ENCODE data around the gene ASCC3.

ASCC3 gene

GRCh38 chr6:100614386-100614785 is 266.7 kb downstream of the ASCC3 start:
- no peaks in the 10 kb centered on the region for H3K9me3 Mint-ChIP-seq
- ATAC-seq = no peak
- H3K36me3 Mint-ChIP-seq (ENCODE audit: low read depth) = peaks cover 24% of the 10 kb centered on the region
- DNase-seq = no peak
- no peak overlapping the region for H3K27ac Mint-ChIP-seq
- H3K27me3 Mint-ChIP-seq = no peaks in the 10 kb centered on the region
- H3K4me3 Mint-ChIP-seq = no peak overlapping the region
- no peaks in the 10 kb centered on the region for H3K4me1 Mint-ChIP-seq

GRCh38 chr6:100613656-100614055 is 267.5 kb downstream of the ASCC3 start:
- H3K9me3 Mint-ChIP-seq = no peaks in the 10 kb centered on the region
- no peak for DNase-seq

GRCh38 chr6:100612094-100612493 is 269.0 kb downstream of the ASCC3 start:
- no peaks in the 10 kb centered on the region for H3K4me1 Mint-ChIP-seq
- H3K36me3 Mint-ChIP-seq (ENCODE audit: low read depth) = peaks cover 11% of the 10 kb centered on the region
- no peaks in the 10 kb centered on the region for H3K27me3 Mint-ChIP-seq

More at GRCh38 chr6:100613656-100614055, 267.5 kb downstream of the ASCC3 start:
- no peak for ATAC-seq
- Mint-ChIP-seq H3K27ac (no peak overlapping the region), H3K36me3 (ENCODE audit: low read depth) (peaks cover 22% of the 10 kb centered on the region), H3K27me3 (no peaks in the 10 kb centered on the region), H3K4me1 (no peaks in the 10 kb centered on the region), H3K4me3 (no peak overlapping the region)

GRCh38 chr6:100599088-100599770 is 281.9 kb downstream of the ASCC3 start:
- DNase-seq (no peak), ATAC-seq (no peak)
- peaks cover 48% of the 10 kb centered on the region for H3K36me3 Mint-ChIP-seq (ENCODE audit: low read depth)
- no peaks in the 10 kb centered on the region for H3K9me3 Mint-ChIP-seq
- no peaks in the 10 kb centered on the region for H3K27me3 Mint-ChIP-seq
- no peaks in the 10 kb centered on the region for H3K4me1 Mint-ChIP-seq
- H3K27ac Mint-ChIP-seq = no peak overlapping the region
- H3K4me3 Mint-ChIP-seq = no peak overlapping the region

More at GRCh38 chr6:100612094-100612493, 269.0 kb downstream of the ASCC3 start:
- Mint-ChIP-seq H3K4me3 (no peak overlapping the region), H3K9me3 (no peaks in the 10 kb centered on the region), H3K27ac (no peak overlapping the region)
- no peak for ATAC-seq
- DNase-seq = no peak

GRCh38 chr6:100595456-100595855 is 285.7 kb downstream of the ASCC3 start:
- ATAC-seq (no peak), DNase-seq (no peak)
- no peaks in the 10 kb centered on the region for H3K27me3 Mint-ChIP-seq
- H3K36me3 Mint-ChIP-seq (ENCODE audit: low read depth) = peaks cover 33% of the 10 kb centered on the region
- H3K9me3 Mint-ChIP-seq = no peaks in the 10 kb centered on the region
- H3K4me3 Mint-ChIP-seq = no peak overlapping the region
- no peak overlapping the region for H3K27ac Mint-ChIP-seq
- H3K4me1 Mint-ChIP-seq = no peaks in the 10 kb centered on the region

- Mint-ChIP-seq H3K27ac (no peak overlapping the region), H3K36me3 (ENCODE audit: low read depth) (peaks cover 31% of the 10 kb centered on the region), H3K27me3 (no peaks in the 10 kb centered on the region), H3K4me3 (no peak overlapping the region), H3K4me1 (no peaks in the 10 kb centered on the region), H3K9me3 (no peaks in the 10 kb centered on the region)
- ATAC-seq = no peak
- no peak for DNase-seq
Measured at GRCh38 chr6:100593522-100593921, 287.6 kb downstream of the ASCC3 start.

- H3K9me3 Mint-ChIP-seq = no peaks in the 10 kb centered on the region
- no peaks in the 10 kb centered on the region for H3K4me1 Mint-ChIP-seq
- ATAC-seq (no peak), DNase-seq (no peak)
- H3K27me3 Mint-ChIP-seq = no peaks in the 10 kb centered on the region
- peaks cover 33% of the 10 kb centered on the region for H3K36me3 Mint-ChIP-seq (ENCODE audit: low read depth)
- no peak overlapping the region for H3K4me3 Mint-ChIP-seq
- no peak overlapping the region for H3K27ac Mint-ChIP-seq
Measured at GRCh38 chr6:100592929-100593328, 288.2 kb downstream of the ASCC3 start.

- Mint-ChIP-seq H3K27me3 (no peaks in the 10 kb centered on the region), H3K4me1 (no peaks in the 10 kb centered on the region), H3K27ac (no peak overlapping the region), H3K36me3 (ENCODE audit: low read depth) (peaks cover 17% of the 10 kb centered on the region), H3K9me3 (peaks cover 3% of the 10 kb centered on the region), H3K4me3 (no peak overlapping the region)
- DNase-seq (no peak), ATAC-seq (no peak)
Measured at GRCh38 chr6:100577425-100577824, 303.7 kb downstream of the ASCC3 start.

- Mint-ChIP-seq H3K4me3 (no peak overlapping the region), H3K36me3 (ENCODE audit: low read depth) (peaks cover 27% of the 10 kb centered on the region), H3K4me1 (no peaks in the 10 kb centered on the region), H3K9me3 (peaks cover 3% of the 10 kb centered on the region), H3K27me3 (no peaks in the 10 kb centered on the region), H3K27ac (no peak overlapping the region)
- DNase-seq (no peak), ATAC-seq (no peak)
Measured at GRCh38 chr6:100575921-100576320, 305.2 kb downstream of the ASCC3 start.

- no peak overlapping the region for H3K4me3 Mint-ChIP-seq
- H3K36me3 Mint-ChIP-seq (ENCODE audit: low read depth) = peaks cover 38% of the 10 kb centered on the region
- ATAC-seq (no peak), DNase-seq (no peak)
- no peak overlapping the region for H3K27ac Mint-ChIP-seq
- no peaks in the 10 kb centered on the region for H3K4me1 Mint-ChIP-seq
- no peaks in the 10 kb centered on the region for H3K27me3 Mint-ChIP-seq
- H3K9me3 Mint-ChIP-seq = peaks cover 9% of the 10 kb centered on the region
Measured at GRCh38 chr6:100574836-100575235, 306.3 kb downstream of the ASCC3 start.

- Mint-ChIP-seq H3K9me3 (peaks cover 9% of the 10 kb centered on the region), H3K4me3 (no peak overlapping the region), H3K27me3 (no peaks in the 10 kb centered on the region), H3K4me1 (no peaks in the 10 kb centered on the region), H3K27ac (no peak overlapping the region), H3K36me3 (ENCODE audit: low read depth) (peaks cover 42% of the 10 kb centered on the region)
- DNase-seq (no peak), ATAC-seq (no peak)
Measured at GRCh38 chr6:100573166-100573565, 308.0 kb downstream of the ASCC3 start.

GRCh38 chr6:100568255-100568654 is 312.9 kb downstream of the ASCC3 start:
- Mint-ChIP-seq H3K27me3 (no peaks in the 10 kb centered on the region), H3K4me1 (no peaks in the 10 kb centered on the region), H3K9me3 (peaks cover 9% of the 10 kb centered on the region), H3K36me3 (ENCODE audit: low read depth) (peaks cover 39% of the 10 kb centered on the region), H3K4me3 (no peak overlapping the region), H3K27ac (no peak overlapping the region)
- DNase-seq = no peak
- no peak for ATAC-seq

GRCh38 chr6:100566563-100566962 is 314.6 kb downstream of the ASCC3 start:
- no peak for DNase-seq
- Mint-ChIP-seq H3K27me3 (no peaks in the 10 kb centered on the region), H3K36me3 (ENCODE audit: low read depth) (peaks cover 30% of the 10 kb centered on the region), H3K4me1 (no peaks in the 10 kb centered on the region), H3K4me3 (no peak overlapping the region), H3K9me3 (peaks cover 6% of the 10 kb centered on the region), H3K27ac (no peak overlapping the region)
- no peak for ATAC-seq

- ATAC-seq (no peak), DNase-seq (no peak)
- Mint-ChIP-seq H3K9me3 (peaks cover 3% of the 10 kb centered on the region), H3K36me3 (ENCODE audit: low read depth) (peaks cover 23% of the 10 kb centered on the region), H3K4me3 (no peak overlapping the region), H3K4me1 (no peaks in the 10 kb centered on the region), H3K27me3 (no peaks in the 10 kb centered on the region), H3K27ac (no peak overlapping the region)
Measured at GRCh38 chr6:100565439-100566104, 315.6 kb downstream of the ASCC3 start.

- ATAC-seq = no peak
- H3K36me3 Mint-ChIP-seq (ENCODE audit: low read depth) = peaks cover 8% of the 10 kb centered on the region
Measured at GRCh38 chr6:100559859-100560258, 321.3 kb downstream of the ASCC3 start.

More at GRCh38 chr6:100559859-100560258, 321.3 kb downstream of the ASCC3 start:
- DNase-seq = no peak
- Mint-ChIP-seq H3K27me3 (no peaks in the 10 kb centered on the region), H3K27ac (no peak overlapping the region), H3K4me1 (no peaks in the 10 kb centered on the region), H3K4me3 (no peak overlapping the region), H3K9me3 (no peaks in the 10 kb centered on the region)
